Mesendoderm (in vitro differentiated cells): ENCODE measurements around the gene RASL10B.

Source experiments
- DNase-seq: peaks from one replicate; pipeline ENCODE4 v3.0.0; 2013
- H2AK5ac ChIP-seq: 2 replicates; pipeline ENCODE4 v1.6.1; 2013; ENCODE audit warnings: low read length, inconsistent platforms
- H2BK120ac ChIP-seq: 2 replicates; pipeline ENCODE4 v1.6.1; 2013; ENCODE audit warnings: low read depth, mild to moderate bottlenecking, low read length, moderate library complexity, mixed read lengths
- H2BK15ac ChIP-seq: replicated peaks from 2 replicates; pipeline ENCODE4 v1.6.1; 2013; ENCODE audit warnings: low read depth, mild to moderate bottlenecking, moderate library complexity
- H2BK5ac ChIP-seq: 2 replicates; pipeline ENCODE4 v1.6.1; 2013; ENCODE audit warnings: low read length, inconsistent platforms
- H3K18ac ChIP-seq: 2 replicates; pipeline ENCODE4 v1.6.1; 2013; ENCODE audit warnings: mild to moderate bottlenecking, low read length, mixed read lengths
- H3K23ac ChIP-seq: one replicate; pipeline ENCODE4 v1.6.1; 2013; ENCODE audit warnings: low read length
- H3K27ac ChIP-seq: 2 replicates; pipeline ENCODE4 v1.5.1; 2013; ENCODE audit warnings: low read depth, mild to moderate bottlenecking, inconsistent platforms, low read length, moderate library complexity
- H3K27me3 ChIP-seq: 2 replicates; pipeline ENCODE4 v1.6.1; 2013; ENCODE audit warnings: low read length, control low read depth, mild to moderate bottlenecking, inconsistent platforms; ENCODE audit not compliant: insufficient read depth, poor library complexity
- H3K36me3 ChIP-seq: 2 replicates; pipeline ENCODE4 v1.6.1; 2013; ENCODE audit warnings: low read length, inconsistent platforms; ENCODE audit not compliant: control insufficient read depth, insufficient read depth
- H3K4ac ChIP-seq: one replicate; pipeline ENCODE4 v1.6.1; 2013; ENCODE audit warnings: low read depth, mild to moderate bottlenecking, low read length, moderate library complexity
- H3K4me1 ChIP-seq: 2 replicates; pipeline ENCODE4 v1.6.1; 2013; ENCODE audit warnings: low read depth, low read length, inconsistent platforms; ENCODE audit not compliant: control insufficient read depth
- H3K4me2 ChIP-seq: 2 replicates; pipeline ENCODE4 v1.6.1; 2013; ENCODE audit warnings: low read length
- H3K4me3 ChIP-seq: 2 replicates; pipeline ENCODE4 v1.5.1; 2013; ENCODE audit warnings: mild to moderate bottlenecking, low read length
- H3K56ac ChIP-seq: one replicate; pipeline ENCODE4 v1.6.1; 2013; ENCODE audit warnings: low read length
- H3K79me1 ChIP-seq: 2 replicates; pipeline ENCODE4 v1.6.1; 2013; ENCODE audit warnings: low read length, inconsistent platforms
- H3K79me2 ChIP-seq: 2 replicates; pipeline ENCODE4 v1.6.1; 2013; ENCODE audit warnings: mild to moderate bottlenecking, low read length; ENCODE audit not compliant: control insufficient read depth, insufficient read depth
- H3K9ac ChIP-seq: 2 replicates; pipeline ENCODE4 v1.6.1; 2013; ENCODE audit warnings: low read length, inconsistent platforms
- H4K5ac ChIP-seq: one replicate; pipeline ENCODE4 v1.6.1; 2013; ENCODE audit warnings: low read length
- H4K8ac ChIP-seq: one replicate; pipeline ENCODE4 v1.6.1; 2013; ENCODE audit warnings: low read depth, mild to moderate bottlenecking, control low read depth, low read length, moderate library complexity
- WGBS: extraction: QIAGEN DNeasy Blood & Tissue Kit; methylation state at CpG from one replicate; pipeline ENCODE4 v1.1.7; 2013; ENCODE audit warnings: low lambda C conversion rate, missing lambda C conversion rate; ENCODE audit not compliant: insufficient coverage; ENCODE audit errors: extremely low coverage; 5-methylcytosine and 5-hydroxymethylcytosine counted together

The RASL10B gene

GRCh38 chr17:35727635-35728034 is 3.8 kb upstream of the RASL10B start:
- Histone ChIP-seq H2AK5ac (no peak overlapping the region), H2BK5ac (no peak overlapping the region), H3K27me3 (no peaks in the 10 kb centered on the region), H2BK120ac (no peak overlapping the region), H3K36me3 (peaks cover 3% of the 10 kb centered on the region), H3K27ac (no peak overlapping the region), H3K4me2 (no peak overlapping the region), H3K4me1 (peaks cover 35% of the 10 kb centered on the region), H2BK15ac (no peak overlapping the region), H4K5ac (no peak overlapping the region), H3K79me1 (no peaks in the 10 kb centered on the region), H3K79me2 (no peaks in the 10 kb centered on the region), H3K4ac (no peak overlapping the region), H3K56ac (no peak overlapping the region), H3K18ac (no peak overlapping the region), H3K9ac (no peak overlapping the region), H4K8ac (no peak overlapping the region), H3K23ac (no peak overlapping the region), H3K4me3 (no peak overlapping the region)
- DNase-seq, result no peak
- no CpG with 5 or more reads among the region's 5 CpGs for WGBS

GRCh38 chr17:35728551-35728950 is 2.9 kb upstream of the RASL10B start:
- H3K18ac ChIP-seq, result no peak overlapping the region
- no CpG with 5 or more reads among the region's 3 CpGs for WGBS
- no peak overlapping the region for H3K9ac ChIP-seq
- H2BK5ac ChIP-seq, result no peak overlapping the region
- H3K56ac ChIP-seq, result no peak overlapping the region
- H3K4me3 ChIP-seq, result no peak overlapping the region
- H4K8ac ChIP-seq, result no peak overlapping the region
- H2AK5ac ChIP-seq, result no peak overlapping the region
- H2BK15ac ChIP-seq, result no peak overlapping the region
- no peak overlapping the region for H3K4me2 ChIP-seq
- H3K27ac ChIP-seq, result no peak overlapping the region
- no peak overlapping the region for H3K23ac ChIP-seq
- no peaks in the 10 kb centered on the region for H3K27me3 ChIP-seq
- no peak overlapping the region for H3K4ac ChIP-seq
- no peaks in the 10 kb centered on the region for H3K79me2 ChIP-seq
- peaks cover 2% of the 10 kb centered on the region for H3K36me3 ChIP-seq
- DNase-seq, result no peak
- no peak overlapping the region for H4K5ac ChIP-seq
- H3K4me1 ChIP-seq, result peaks cover 35% of the 10 kb centered on the region
- H2BK120ac ChIP-seq, result no peak overlapping the region
- no peaks in the 10 kb centered on the region for H3K79me1 ChIP-seq

- DNase-seq, result peak; percentile 93
- no peak overlapping the region for H3K27ac ChIP-seq
These were observed 2.0 kb upstream of the RASL10B start for GRCh38 chr17:35729405-35729833.

GRCh38 chr17:35730400-35731005 is 936 bp upstream of the RASL10B start:
- no peaks in the 10 kb centered on the region for H3K36me3 ChIP-seq
- no CpG with 5 or more reads among the region's 10 CpGs for WGBS
- H3K9ac ChIP-seq, result no peak overlapping the region
- H3K4me1 ChIP-seq, result peaks cover 31% of the 10 kb centered on the region
- H2AK5ac ChIP-seq, result no peak overlapping the region
- H3K4ac ChIP-seq, result no peak overlapping the region
- H3K79me1 ChIP-seq, result no peaks in the 10 kb centered on the region
- H2BK5ac ChIP-seq, result no peak overlapping the region
- H4K8ac ChIP-seq, result no peak overlapping the region
- no peak overlapping the region for H3K18ac ChIP-seq
- no peak overlapping the region for H4K5ac ChIP-seq
- no peak overlapping the region for H3K56ac ChIP-seq
- no peak overlapping the region for H2BK15ac ChIP-seq
- H3K4me3 ChIP-seq, result no peak overlapping the region
- no peak overlapping the region for H3K4me2 ChIP-seq
- no peak overlapping the region for H3K23ac ChIP-seq
- H2BK120ac ChIP-seq, result no peak overlapping the region
- no peak overlapping the region for H3K27ac ChIP-seq
- no peaks in the 10 kb centered on the region for H3K79me2 ChIP-seq
- no peaks in the 10 kb centered on the region for H3K27me3 ChIP-seq
- no peak for DNase-seq

More at GRCh38 chr17:35729405-35729833, 2.0 kb upstream of the RASL10B start:
- Histone ChIP-seq H3K79me2 (no peaks in the 10 kb centered on the region), H4K5ac (no peak overlapping the region), H2BK120ac (no peak overlapping the region), H3K4ac (no peak overlapping the region), H3K18ac (no peak overlapping the region), H3K36me3 (no peaks in the 10 kb centered on the region), H3K27me3 (no peaks in the 10 kb centered on the region), H3K4me1 (peaks cover 35% of the 10 kb centered on the region), H2BK15ac (no peak overlapping the region), H3K23ac (no peak overlapping the region), H3K4me3 (no peak overlapping the region), H3K56ac (peak overlapping the region; percentile 10), H2AK5ac (no peak overlapping the region), H3K4me2 (peak overlapping the region; percentile 5), H3K9ac (peak overlapping the region; percentile 5), H3K79me1 (no peaks in the 10 kb centered on the region), H2BK5ac (no peak overlapping the region), H4K8ac (no peak overlapping the region)
- WGBS, result no CpG with 5 or more reads among the region's 4 CpGs

GRCh38 chr17:35731917-35732805 is 722 bp downstream of the RASL10B start:
- WGBS, result no CpG with 5 or more reads among the region's 47 CpGs
- DNase-seq, result no peak
- H3K56ac ChIP-seq, result peak overlapping the region; percentile 73
- H3K4ac ChIP-seq, result peak overlapping the region; percentile 86
- peak overlapping the region; percentile 73 for H3K4me2 ChIP-seq
- H2BK5ac ChIP-seq, result no peak overlapping the region
- H3K79me1 ChIP-seq, result no peaks in the 10 kb centered on the region
- no peak overlapping the region for H2AK5ac ChIP-seq
- H4K8ac ChIP-seq, result no peak overlapping the region
- no peak overlapping the region for H4K5ac ChIP-seq
- H2BK15ac ChIP-seq, result peak overlapping the region; percentile 47
- no peaks in the 10 kb centered on the region for H3K36me3 ChIP-seq
- H3K4me1 ChIP-seq, result peaks cover 21% of the 10 kb centered on the region
- no peak overlapping the region for H3K27ac ChIP-seq
- H3K4me3 ChIP-seq, result peak overlapping the region; percentile 41
- H3K9ac ChIP-seq, result peak overlapping the region; percentile 69
- peak overlapping the region; percentile 96 for H3K18ac ChIP-seq
- H3K79me2 ChIP-seq, result no peaks in the 10 kb centered on the region
- H3K27me3 ChIP-seq, result no peaks in the 10 kb centered on the region
- H2BK120ac ChIP-seq, result peak overlapping the region; percentile 51
- H3K23ac ChIP-seq, result peak overlapping the region; percentile 67
